Measurements from ENCODE around the gene HINT1. TPM values are rescaled to one million over a fixed set of nuclear protein-coding genes. Genes with fewer than 3 reads are reported as not detected.

HINT1 gene
- total and polyA plus RNA-seq, 9 of the 15 experiments (the other 6 are each of a cell fraction or from before 2014, with no cell fraction given): 296 to 1,027 (median 500) TPM

DNA sequence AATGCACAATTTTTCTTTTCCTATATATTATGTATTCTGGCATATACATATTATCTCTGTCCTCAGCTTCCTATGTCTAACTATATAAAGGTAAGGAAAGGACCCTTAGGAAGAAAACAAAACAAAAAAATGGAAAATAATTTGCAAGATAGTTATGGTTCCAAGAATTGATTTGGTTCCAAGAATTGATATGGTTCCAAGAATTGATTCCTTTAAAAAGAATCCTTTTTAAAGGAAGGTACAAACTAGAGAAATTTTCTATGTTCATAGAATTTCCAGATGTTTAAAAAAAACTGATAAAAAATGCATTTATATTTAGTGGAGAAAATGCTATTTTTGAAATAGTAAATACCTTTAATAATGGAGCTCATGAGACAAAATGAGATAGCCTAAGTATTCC is 17.8 kb upstream of the HINT1 start (continued):
- TF ChIP-seq ARID2 (IDR thresholded peaks at IDR 0.05) (no peak), TEAD4 (IDR thresholded peaks at IDR 0.05; ENCODE audit: low read length) (no peak), TEAD4 (CRISPR knock-in tag; IDR thresholded peaks at IDR 0.05; ENCODE audit: borderline replicate concordance) (no peak), ZNF280A (IDR thresholded peaks at IDR 0.05; ENCODE audit: low read depth, partially characterized antibody) (no peak)
- TF ChIP-seq, protein P1, sequence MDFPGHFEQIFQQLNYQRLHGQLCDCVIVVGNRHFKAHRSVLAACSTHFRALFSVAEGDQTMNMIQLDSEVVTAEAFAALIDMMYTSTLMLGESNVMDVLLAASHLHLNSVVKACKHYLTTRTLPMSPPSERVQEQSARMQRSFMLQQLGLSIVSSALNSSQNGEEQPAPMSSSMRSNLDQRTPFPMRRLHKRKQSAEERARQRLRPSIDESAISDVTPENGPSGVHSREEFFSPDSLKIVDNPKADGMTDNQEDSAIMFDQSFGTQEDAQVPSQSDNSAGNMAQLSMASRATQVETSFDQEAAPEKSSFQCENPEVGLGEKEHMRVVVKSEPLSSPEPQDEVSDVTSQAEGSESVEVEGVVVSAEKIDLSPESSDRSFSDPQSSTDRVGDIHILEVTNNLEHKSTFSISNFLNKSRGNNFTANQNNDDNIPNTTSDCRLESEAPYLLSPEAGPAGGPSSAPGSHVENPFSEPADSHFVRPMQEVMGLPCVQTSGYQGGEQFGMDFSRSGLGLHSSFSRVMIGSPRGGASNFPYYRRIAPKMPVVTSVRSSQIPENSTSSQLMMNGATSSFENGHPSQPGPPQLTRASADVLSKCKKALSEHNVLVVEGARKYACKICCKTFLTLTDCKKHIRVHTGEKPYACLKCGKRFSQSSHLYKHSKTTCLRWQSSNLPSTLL (IDR thresholded peaks at IDR 0.05): peak; percentile 79

DNA sequence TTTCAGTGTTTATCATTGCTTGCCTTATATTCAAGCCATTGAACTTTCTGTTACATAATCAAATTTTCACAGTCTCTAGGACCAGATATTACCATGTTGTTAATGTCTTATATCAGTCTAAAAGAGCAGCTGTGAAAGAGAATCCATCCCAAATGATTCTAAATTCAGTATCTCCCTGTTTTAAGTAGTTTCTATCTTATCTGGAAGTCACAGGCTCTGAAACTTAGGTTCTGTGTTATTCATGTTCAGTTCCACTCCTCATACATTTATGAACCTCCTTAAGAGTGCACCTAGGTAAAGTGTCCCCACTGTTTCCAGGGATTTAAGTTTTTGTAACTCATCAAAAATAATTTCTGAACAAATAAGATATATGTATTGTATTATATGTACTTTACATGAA is 15.4 kb upstream of the HINT1 start:
- BruUV-seq (replicated peaks): no TSS peak
- CTCF ChIA-PET (ENCODE audit: low intra/inter-chr PET ratio): no interaction called here
- intact Hi-C loops (cut with micrococcal nuclease) (no loop called here), in situ Hi-C loops (cut with MboI) (no loop called here)
- Histone ChIP-seq H3K9me1 (ENCODE audit: control insufficient read depth, insufficient read depth, low read length) (peaks cover 3% of the 10 kb centered on the region), H3K9me3 (replicated peaks; ENCODE audit: control insufficient read depth, insufficient read depth, low read depth, low read length) (no peaks in the 10 kb centered on the region), H3K79me2 (ENCODE audit: control insufficient read depth, insufficient read depth, low read length) (peaks cover 49% of the 10 kb centered on the region), H3K27ac (ENCODE audit: extremely low read depth, low read depth, low read length) (peak overlapping the region; percentile 29; the same call in 1 of the 3 replicates), H3K9ac (ENCODE audit: insufficient read depth in 1 of 2, low read depth in 2 of 2, low read length in 2 of 2) (no peak overlapping the region), H4K20me1 (replicated peaks; ENCODE audit: control insufficient read depth, insufficient read depth, low read length) (no peaks in the 10 kb centered on the region), H3K27me3 (ENCODE audit: control insufficient read depth in 2 of 2, insufficient read depth in 2 of 2, low read length in 2 of 2) (no peaks in the 10 kb centered on the region), H3K4me3 (no peak overlapping the region), H3K4me2 (ENCODE audit: insufficient read depth, low read length) (no peak overlapping the region; the same call in 1 of the 2 replicates), H2AFZ (ENCODE audit: low read depth, low read length) (no peak overlapping the region), H3K4me1 (replicated peaks in 1 of 2; ENCODE audit: control insufficient read depth in 2 of 2, insufficient read depth in 2 of 2, low read length in 2 of 2) (peaks cover 8 to 31% of the 10 kb centered on the region in 2 experiments), H3K36me3 (ENCODE audit: control insufficient read depth, insufficient read depth, low read length) (peaks cover 22% of the 10 kb centered on the region; the same call in 2 of the 3 replicates)
- DNase-seq (ENCODE audit: extremely low read depth in 1 of 4, low spot score in 3 of 4) (peak in 2 of 4 experiments; percentile 25 to 62), ATAC-seq (peak; percentile 80), FAIRE-seq (no peak)
- POLR2A ChIA-PET: no interaction called here
- TF ChIP-seq MECOM (CRISPR knock-in tag; IDR thresholded peaks at IDR 0.05) (peak; percentile 69; the same call in 1 of the 2 replicates), CTCF (IDR thresholded peaks at IDR 0.05 in 2 of 3, conservative IDR thresholded peaks at IDR 0.05 in 1 of 3; ENCODE audit: insufficient read depth in 2 of 3, low read depth in 1 of 3, low read length in 3 of 3) (no peak), ZNF280B (CRISPR knock-in tag; IDR thresholded peaks at IDR 0.05) (no peak), ZNF3 (CRISPR knock-in tag; IDR thresholded peaks at IDR 0.05) (no peak), GATAD2A (IDR thresholded peaks at IDR 0.05) (no peak), DPF2 (IDR thresholded peaks at IDR 0.05) (peak; percentile 60; the same call in 1 of the 2 replicates), SMARCB1 (IDR thresholded peaks at IDR 0.05; ENCODE audit: insufficient read length, low read depth) (peak; percentile 41), TEAD4 (IDR thresholded peaks at IDR 0.05; ENCODE audit: low read length) (peak; percentile 76), TEAD4 (CRISPR knock-in tag; IDR thresholded peaks at IDR 0.05; ENCODE audit: borderline replicate concordance) (no peak), CBFA2T2 (conservative IDR thresholded peaks at IDR 0.05) (peak; percentile 74), NFIC (IDR thresholded peaks at IDR 0.05) (peak; percentile 33; the same call in 1 of the 2 replicates)

Data from K562 (cell line).